Osteocyte (in vitro differentiated cells): Measurements from ENCODE around the gene RCE1. TPM values are rescaled to one million over a fixed set of nuclear protein-coding genes. Genes with fewer than 3 reads are reported as not detected.
"Not testable (repeated sequence)": the region's sequence is repeated elsewhere in the genome, so short reads cannot be mapped to it uniquely, and the experiment has no call there.

Source experiments
- DNase-seq: peaks from one replicate; pipeline ENCODE4 v3.0.0; 2021; ENCODE audit warnings: mixed read lengths; ENCODE audit not compliant: unreplicated experiment; ENCODE audit errors: extremely low spot score
- H3K27ac Mint-ChIP-seq: one replicate; pipeline ENCODE4 v1.8.0; 2021; ENCODE audit warnings: mild to moderate bottlenecking, mixed read lengths; ENCODE audit not compliant: unreplicated experiment
- H3K27me3 Mint-ChIP-seq: one replicate; pipeline ENCODE4 v1.8.0; 2021; ENCODE audit warnings: mixed read lengths; ENCODE audit not compliant: unreplicated experiment
- H3K36me3 Mint-ChIP-seq: one replicate; pipeline ENCODE4 v1.8.0; 2021; ENCODE audit warnings: mixed read lengths; ENCODE audit not compliant: unreplicated experiment
- H3K4me1 Mint-ChIP-seq: one replicate; pipeline ENCODE4 v1.8.0; 2021; ENCODE audit warnings: mixed read lengths; ENCODE audit not compliant: unreplicated experiment
- H3K4me3 Mint-ChIP-seq: one replicate; pipeline ENCODE4 v1.8.0; 2021; ENCODE audit warnings: mild to moderate bottlenecking, moderate library complexity, mixed read lengths; ENCODE audit not compliant: unreplicated experiment
- H3K9me3 Mint-ChIP-seq: one replicate; pipeline ENCODE4 v1.8.0; 2021; ENCODE audit warnings: mixed read lengths; ENCODE audit not compliant: unreplicated experiment
- total RNA-seq: library from RNA; stranded (reverse); gene quantifications from 2 replicates; pipeline ENCODE4 v1.2.1, GENCODE V29; 2021
- TF ChIP-seq, protein P1 (sequence below): fragments of 200-600 bp; sonication (generic); IDR thresholded peaks from 2 replicates; pipeline ENCODE4 v1.5.0; 2021; ENCODE audit warnings: antibody characterized with exemption, mild to moderate bottlenecking, moderate library complexity

The RCE1 gene
- total RNA-seq, 1 donor from 2014 or later = 20.3 TPM

DNA sequence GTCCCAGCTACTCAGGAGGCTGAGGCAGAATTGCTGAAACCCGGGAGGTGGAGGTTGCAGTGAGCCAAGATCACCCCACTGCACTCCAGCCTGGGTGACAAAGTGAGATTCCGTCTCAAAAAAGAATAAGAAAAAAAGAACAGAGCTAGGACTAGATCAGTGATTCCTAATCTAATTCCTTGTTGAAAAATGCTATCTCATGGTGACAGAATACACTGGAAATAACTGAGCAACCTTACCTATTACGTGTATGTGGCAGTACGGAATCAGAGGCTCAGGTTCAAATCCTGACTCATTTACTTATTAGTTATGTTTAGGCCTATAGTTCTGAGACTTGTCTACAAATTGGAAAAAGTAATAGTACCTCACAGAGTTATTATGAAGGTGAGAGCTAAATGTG, 19.5 kb upstream of the RCE1 start:
- H3K27me3 Mint-ChIP-seq = no peaks in the 10 kb centered on the region
- H3K27ac Mint-ChIP-seq = no peak overlapping the region
- DNase-seq = no peak
- no peak overlapping the region for H3K4me3 Mint-ChIP-seq
- H3K9me3 Mint-ChIP-seq = no peaks in the 10 kb centered on the region
- TF ChIP-seq, protein P1, sequence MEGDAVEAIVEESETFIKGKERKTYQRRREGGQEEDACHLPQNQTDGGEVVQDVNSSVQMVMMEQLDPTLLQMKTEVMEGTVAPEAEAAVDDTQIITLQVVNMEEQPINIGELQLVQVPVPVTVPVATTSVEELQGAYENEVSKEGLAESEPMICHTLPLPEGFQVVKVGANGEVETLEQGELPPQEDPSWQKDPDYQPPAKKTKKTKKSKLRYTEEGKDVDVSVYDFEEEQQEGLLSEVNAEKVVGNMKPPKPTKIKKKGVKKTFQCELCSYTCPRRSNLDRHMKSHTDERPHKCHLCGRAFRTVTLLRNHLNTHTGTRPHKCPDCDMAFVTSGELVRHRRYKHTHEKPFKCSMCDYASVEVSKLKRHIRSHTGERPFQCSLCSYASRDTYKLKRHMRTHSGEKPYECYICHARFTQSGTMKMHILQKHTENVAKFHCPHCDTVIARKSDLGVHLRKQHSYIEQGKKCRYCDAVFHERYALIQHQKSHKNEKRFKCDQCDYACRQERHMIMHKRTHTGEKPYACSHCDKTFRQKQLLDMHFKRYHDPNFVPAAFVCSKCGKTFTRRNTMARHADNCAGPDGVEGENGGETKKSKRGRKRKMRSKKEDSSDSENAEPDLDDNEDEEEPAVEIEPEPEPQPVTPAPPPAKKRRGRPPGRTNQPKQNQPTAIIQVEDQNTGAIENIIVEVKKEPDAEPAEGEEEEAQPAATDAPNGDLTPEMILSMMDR = no peak
- peaks cover 8% of the 10 kb centered on the region for H3K36me3 Mint-ChIP-seq
- H3K4me1 Mint-ChIP-seq = no peaks in the 10 kb centered on the region

DNA sequence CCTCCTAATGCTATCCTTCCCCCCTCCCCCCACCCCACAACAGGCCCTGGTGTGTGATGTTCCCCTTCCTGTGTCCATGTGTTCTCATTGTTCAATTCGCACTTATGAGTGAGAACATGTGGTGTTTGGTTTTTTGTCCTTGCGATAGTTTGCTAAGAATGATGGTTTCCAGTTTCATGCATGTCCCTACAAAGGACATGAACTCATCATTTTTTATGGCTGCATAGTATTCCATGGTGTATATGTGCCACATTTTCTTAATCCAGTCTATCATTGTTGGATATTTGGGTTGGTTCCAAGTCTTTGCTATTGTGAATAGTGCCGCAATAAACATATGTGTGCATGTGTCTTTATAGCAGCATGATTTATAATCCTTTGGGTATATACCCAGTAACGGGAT, 18.7 kb upstream of the RCE1 start:
- DNase-seq, H3K4me1 Mint-ChIP-seq, H3K27me3 Mint-ChIP-seq, H3K4me3 Mint-ChIP-seq, H3K36me3 Mint-ChIP-seq, H3K9me3 Mint-ChIP-seq, H3K27ac Mint-ChIP-seq: not testable (repeated sequence)

DNA sequence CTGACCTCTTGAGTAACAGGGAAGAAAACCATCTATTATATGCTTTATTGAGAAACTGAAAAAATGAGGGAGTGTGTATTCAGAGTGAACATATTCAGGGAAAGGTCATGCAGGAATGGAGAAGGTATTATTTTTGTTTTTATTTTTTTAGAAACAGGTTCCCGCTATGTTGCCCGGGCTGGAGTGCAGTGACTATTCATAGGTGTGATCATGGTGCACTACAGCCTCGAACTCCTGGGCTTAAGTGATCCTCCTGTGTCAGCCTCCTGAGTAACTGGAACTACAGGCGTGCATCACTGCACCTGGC, 8.7 kb upstream of the RCE1 start:
- Mint-ChIP-seq H3K36me3 (peaks cover 6% of the 10 kb centered on the region), H3K4me3 (no peak overlapping the region), H3K27me3 (no peaks in the 10 kb centered on the region), H3K9me3 (no peaks in the 10 kb centered on the region), H3K4me1 (peaks cover 15% of the 10 kb centered on the region), H3K27ac (peak overlapping the region; percentile 44)
- no peak for DNase-seq
- TF ChIP-seq, protein P1 = no peak

DNA sequence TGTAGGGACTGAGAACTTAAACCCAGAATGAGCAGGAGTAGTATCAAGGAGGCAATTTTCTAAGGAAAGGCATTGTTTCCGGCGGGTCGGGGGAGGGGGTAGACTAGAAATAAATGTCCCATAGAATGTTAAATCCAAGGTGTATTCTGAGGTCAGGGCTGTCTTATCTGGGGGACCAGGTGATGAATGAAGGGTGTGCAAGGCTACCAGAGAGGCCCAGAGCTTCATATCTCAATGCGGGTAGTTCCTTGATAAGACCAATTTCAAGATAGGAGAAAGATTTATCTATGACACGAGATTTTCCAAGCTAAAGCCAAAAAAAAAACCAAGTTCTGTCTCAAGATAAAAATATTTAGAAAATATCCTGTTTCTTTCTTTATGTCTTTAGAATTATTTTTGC, 8.3 kb upstream of the RCE1 start:
- Mint-ChIP-seq H3K27me3 (no peaks in the 10 kb centered on the region), H3K36me3 (peaks cover 7% of the 10 kb centered on the region), H3K27ac (peak overlapping the region; percentile 67), H3K9me3 (no peaks in the 10 kb centered on the region), H3K4me1 (peaks cover 15% of the 10 kb centered on the region), H3K4me3 (no peak overlapping the region)
- DNase-seq = no peak
- TF ChIP-seq, protein P1 = no peak

DNA sequence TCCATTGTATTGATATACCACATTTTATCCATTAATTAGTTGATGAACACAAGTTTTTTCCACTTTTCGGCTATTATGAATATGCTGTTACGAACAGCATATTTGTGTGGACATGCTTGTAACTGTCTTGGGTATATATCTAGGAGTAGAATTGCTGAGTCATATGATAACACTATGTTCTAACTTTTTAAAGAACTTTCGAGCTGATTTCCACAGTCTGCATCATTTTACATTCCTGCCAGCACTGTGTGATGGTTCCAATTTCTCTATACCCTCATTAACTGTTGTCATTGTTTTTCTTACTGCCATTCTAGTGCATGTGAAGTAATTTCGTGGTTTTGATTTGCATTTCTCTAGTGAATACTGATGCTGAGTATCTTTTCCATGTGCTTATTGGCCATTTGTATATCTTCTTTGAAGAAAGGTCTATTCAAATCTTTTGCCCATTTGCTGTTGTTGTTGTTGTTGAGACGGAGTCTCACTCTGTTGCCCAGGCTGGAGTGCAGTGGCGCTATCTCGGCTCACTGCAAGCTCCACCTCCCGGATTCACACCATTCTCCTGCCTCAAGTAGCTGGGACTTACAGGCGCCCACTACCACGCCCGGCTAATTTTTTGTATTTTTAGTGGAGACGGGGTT, 7.4 kb upstream of the RCE1 start:
- peaks cover 17% of the 10 kb centered on the region for H3K4me1 Mint-ChIP-seq
- DNase-seq = no peak
- TF ChIP-seq, protein P1 = no peak
- H3K4me3 Mint-ChIP-seq = no peak overlapping the region
- peaks cover 7% of the 10 kb centered on the region for H3K36me3 Mint-ChIP-seq
- H3K27me3 Mint-ChIP-seq = no peaks in the 10 kb centered on the region
- H3K9me3 Mint-ChIP-seq = no peaks in the 10 kb centered on the region
- H3K27ac Mint-ChIP-seq = peak overlapping the region; percentile 67
